Endothelial cell of umbilical vein (primary cell): ENCODE results near the gene FLNB. TPM values are rescaled to one million over a fixed set of nuclear protein-coding genes. Genes with fewer than 3 reads are reported as not detected.

Experiments
- BruUV-seq: library from RNA; stranded (reverse); fragments of 400-500 nt; replicated peaks from 2 replicates; lab custom pipeline; 2021; lab: Mats Ljungman, UMichigan
- CTCF ChIA-PET: fragments of 300-600, 350-600 bp; sonication (Branson Sonifier 250); formaldehyde crosslinking; loops from one replicate; lab custom pipeline; 2021; ENCODE audit warnings: antibody characterized with exemption, inconsistent platforms; lab: Charles Lee
- POLR2A ChIA-PET: fragments of 300-600, 350-600 bp; sonication (Branson Sonifier 250); formaldehyde crosslinking; loops from one replicate; lab custom pipeline; 2021; ENCODE audit warnings: antibody characterized with exemption, inconsistent platforms; lab: Charles Lee
- DNase-seq: peaks from one replicate; pipeline ENCODE4 v3.0.0-alpha.2; 2011; ENCODE audit warnings: low read depth, low spot score
- FAIRE-seq: peaks from 2 replicates; lab custom pipeline; 2011; peaks lifted over from hg19 to GRCh38; lab: Jason Lieb, UNC
- H2AFZ ChIP-seq: 2 replicates; pipeline ENCODE4 v1.6.0; 2012; ENCODE audit warnings: low read depth, low read length, control low read depth, inconsistent platforms
- H3K27ac ChIP-seq: 2 replicates; pipeline ENCODE4 v1.5.1; 2011; ENCODE audit warnings: low read depth, mild to moderate bottlenecking, control low read depth, low read length, moderate library complexity; ENCODE audit not compliant: insufficient read depth
- H3K27me3 ChIP-seq, 2 experiments: 2 replicates each; pipeline versions ENCODE4 v1.6.0 to v1.6.1; 2011; ENCODE audit warnings: low read length in 2 of 2, mixed read lengths in 1 of 2; ENCODE audit not compliant: control insufficient read depth in 2 of 2, insufficient read depth in 2 of 2
- H3K36me3 ChIP-seq, 2 experiments: 2 replicates in 1 of 2; 3 replicates in 1 of 2; pipeline ENCODE4 v1.5.1; 2011; ENCODE audit warnings: low read length in 2 of 2, mild to moderate bottlenecking in 1 of 2, moderate library complexity in 1 of 2; ENCODE audit not compliant: control insufficient read depth in 2 of 2, insufficient read depth in 2 of 2; ENCODE audit errors: extremely low read depth in 1 of 2
- H3K4me1 ChIP-seq: 3 replicates; pipeline ENCODE4 v1.5.1; 2011; ENCODE audit warnings: mild to moderate bottlenecking, low read length; ENCODE audit not compliant: control insufficient read depth, insufficient read depth; ENCODE audit errors: extremely low read depth
- H3K4me2 ChIP-seq: 2 replicates; pipeline ENCODE4 v1.6.1; 2011; ENCODE audit warnings: low read length, control low read depth, mixed read lengths; ENCODE audit not compliant: insufficient read depth
- H3K4me3 ChIP-seq, 3 experiments: fragments of 200-600 bp in 1 of 3; sonication (generic), shearing (Covaris generic) in 1 of 3; replicated peaks in 1 of 3; 2 replicates each; pipeline ENCODE4 v1.5.1; 2011 to 2016; ENCODE audit warnings: control low read depth in 3 of 3, low read length in 3 of 3, mild to moderate bottlenecking in 2 of 3, inconsistent platforms in 1 of 3, low read depth in 1 of 3, moderate library complexity in 1 of 3; ENCODE audit not compliant: insufficient read depth in 1 of 3
- H3K79me2 ChIP-seq: 2 replicates; pipeline ENCODE4 v1.6.0; 2012; ENCODE audit warnings: low read length, inconsistent platforms; ENCODE audit not compliant: control insufficient read depth, insufficient read depth
- H3K9ac ChIP-seq: replicated peaks from 2 replicates; pipeline ENCODE3; 2011; ENCODE audit warnings: low read length, control low read depth; ENCODE audit not compliant: insufficient read depth; ENCODE audit errors: extremely low read depth
- H3K9me1 ChIP-seq: replicated peaks from 3 replicates; pipeline ENCODE4 v1.6.0; 2011; ENCODE audit warnings: mild to moderate bottlenecking, low read length; ENCODE audit not compliant: control insufficient read depth, insufficient read depth; ENCODE audit errors: extremely low read depth
- H3K9me3 ChIP-seq: replicated peaks from 2 replicates; pipeline ENCODE4 v1.5.1; 2012; ENCODE audit warnings: low read length, inconsistent platforms; ENCODE audit not compliant: control insufficient read depth, insufficient read depth
- H4K20me1 ChIP-seq: replicated peaks from 2 replicates; pipeline ENCODE3; 2011; ENCODE audit warnings: mild to moderate bottlenecking, low read length; ENCODE audit not compliant: control insufficient read depth, insufficient read depth; ENCODE audit errors: extremely low read depth
- CTCF ChIP-seq, 2 donors: IDR thresholded peaks; 1 replicate in 1 of 2; 2 replicates in 1 of 2; pipeline ENCODE4 v1.5.1; 2011; ENCODE audit warnings: low read length in 2 of 2, mild to moderate bottlenecking in 2 of 2, moderate library complexity in 2 of 2, control low read depth in 1 of 2, inconsistent platforms in 1 of 2, low read depth in 1 of 2; ENCODE audit not compliant: insufficient read depth in 1 of 2; ENCODE audit errors: extremely low read depth in 1 of 2
- EZH2 ChIP-seq: IDR thresholded peaks from 2 replicates; pipeline ENCODE4 v1.6.1; 2012; ENCODE audit warnings: borderline replicate concordance, low read depth, mild to moderate bottlenecking, moderate library complexity, low read length, inconsistent platforms; ENCODE audit not compliant: severe bottlenecking
- FOS ChIP-seq: IDR thresholded peaks from 2 replicates; pipeline ENCODE4 v1.6.1; 2011; ENCODE audit warnings: mild to moderate bottlenecking, low read length, moderate library complexity, borderline replicate concordance; ENCODE audit not compliant: insufficient read depth
- GATA2 ChIP-seq: IDR thresholded peaks from 2 replicates; pipeline ENCODE4 v1.7.0; 2011; ENCODE audit warnings: low read depth, mild to moderate bottlenecking, moderate library complexity, mixed read lengths, low read length; ENCODE audit not compliant: insufficient read length, insufficient read depth
- JUN ChIP-seq: IDR thresholded peaks from 2 replicates; pipeline ENCODE4 v1.6.1; 2011; ENCODE audit warnings: borderline replicate concordance, low read depth; ENCODE audit not compliant: insufficient read length, insufficient read depth
- MAX ChIP-seq: IDR thresholded peaks from 2 replicates; pipeline ENCODE4 v1.6.1; 2011; ENCODE audit not compliant: insufficient read depth, insufficient read length
- MYC ChIP-seq: IDR thresholded peaks from one replicate; pipeline ENCODE4 v1.6.1; 2011; ENCODE audit warnings: mild to moderate bottlenecking, low read depth, low read length
- POLR2A ChIP-seq: IDR thresholded peaks from 2 replicates; pipeline ENCODE4 v1.6.1; 2012; ENCODE audit warnings: low read depth, mild to moderate bottlenecking, control low read depth, low read length
- POLR2AphosphoS5 ChIP-seq: IDR thresholded peaks from 2 replicates; pipeline ENCODE4 v1.6.1; 2012; ENCODE audit warnings: low read depth, mild to moderate bottlenecking, control low read depth, low read length, moderate library complexity; ENCODE audit not compliant: insufficient read depth
- dilution Hi-C: fragments of 300-500 bp; cut with MboI; formaldehyde crosslinking; loops from one replicate; pipeline ENCODE4 v1.15.0; 2019; ENCODE audit warnings: low sequenced_read_pairs; ENCODE audit not compliant: extremely low pct_ligation_motif_present
- intact Hi-C: fragments of 100-400 bp; cut with micrococcal nuclease; formaldehyde crosslinking; loops from one replicate; pipeline ENCODE4 v1.10.0; 2022
- polyA plus RNA-seq, 4 experiments: library from polyadenylated mRNA; depleted of rRNA in 3 of 4; stranded (reverse) in 3 of 4; unstranded in 1 of 4; fragments of >200 nt; gene quantifications; 2 replicates each; pipeline versions ENCODE4 v1.2.1 to v1.2.3, GENCODE V29; 2011 to 2012; ENCODE audit warnings: missing spikeins in 1 of 4
- total RNA-seq: library from RNA; stranded (reverse); gene quantifications from 2 replicates; pipeline ENCODE4 v1.2.3, GENCODE V29; 2021

Gene FLNB
- total and polyA plus RNA-seq, 2 donors (not counting 3 experiments of a cell fraction or from before 2014, with no cell fraction given): 479 to 670 TPM

- H4K20me1 ChIP-seq: no peaks in the 10 kb centered on the region
- H3K79me2 ChIP-seq: no peaks in the 10 kb centered on the region
- peak; percentile 52 for TF ChIP-seq POLR2AphosphoS5
- peak; percentile 67 for TF ChIP-seq GATA2
- TF ChIP-seq POLR2A: peak; percentile 17
- TF ChIP-seq FOS: no peak
- no peak for TF ChIP-seq EZH2
- no peak for TF ChIP-seq JUN
- no peak for TF ChIP-seq CTCF (IDR thresholded peaks at IDR 0.05; ENCODE audit: extremely low read depth in 1 of 2, insufficient read depth in 1 of 2, low read depth in 1 of 2, low read length in 2 of 2)
- no peak for TF ChIP-seq MAX
- no peak for TF ChIP-seq MYC
- no peak overlapping the region for H2AFZ ChIP-seq
- peaks cover 39% of the 10 kb centered on the region for H3K4me1 ChIP-seq
- H3K9me3 ChIP-seq: no peaks in the 10 kb centered on the region
- no peak overlapping the region for H3K27ac ChIP-seq
- dilution Hi-C loops (no loop called here), intact Hi-C loops (no loop called here)
- BruUV-seq: no TSS peak
- ChIA-PET POLR2A (no interaction called here), CTCF (interaction anchor here (0.6 to 2.0 kb wide), 6 partner anchors 8 to 217 kb away, joined by 3 to 6 read pairs (median 4); no protein-coding TSS in a partner anchor)
- peak; percentile 68 for DNase-seq
- H3K9ac ChIP-seq: no peak overlapping the region
- H3K36me3 ChIP-seq: peaks cover 21 to 28% of the 10 kb centered on the region in 2 experiments
- no peak overlapping the region for H3K4me3 ChIP-seq
- FAIRE-seq: no peak
- H3K27me3 ChIP-seq: no peaks in the 10 kb centered on the region
- peak overlapping the region; percentile 21 for H3K4me2 ChIP-seq
- H3K9me1 ChIP-seq: no peaks in the 10 kb centered on the region
These were observed 164.9 kb downstream of the FLNB start for GRCh38 chr3:58173029-58173668.
